IPS DF 19.7 (cell line): Measurements from ENCODE around the gene NOP14.
"Not testable (repeated sequence)": the region's sequence is repeated elsewhere in the genome, so short reads cannot be mapped to it uniquely, and the experiment has no call there.

Experiments
- DNase-seq: peaks from one replicate; pipeline ENCODE4 v3.0.0-alpha.2; 2013; ENCODE audit warnings: low read depth, low spot score

The NOP14 gene

DNA sequence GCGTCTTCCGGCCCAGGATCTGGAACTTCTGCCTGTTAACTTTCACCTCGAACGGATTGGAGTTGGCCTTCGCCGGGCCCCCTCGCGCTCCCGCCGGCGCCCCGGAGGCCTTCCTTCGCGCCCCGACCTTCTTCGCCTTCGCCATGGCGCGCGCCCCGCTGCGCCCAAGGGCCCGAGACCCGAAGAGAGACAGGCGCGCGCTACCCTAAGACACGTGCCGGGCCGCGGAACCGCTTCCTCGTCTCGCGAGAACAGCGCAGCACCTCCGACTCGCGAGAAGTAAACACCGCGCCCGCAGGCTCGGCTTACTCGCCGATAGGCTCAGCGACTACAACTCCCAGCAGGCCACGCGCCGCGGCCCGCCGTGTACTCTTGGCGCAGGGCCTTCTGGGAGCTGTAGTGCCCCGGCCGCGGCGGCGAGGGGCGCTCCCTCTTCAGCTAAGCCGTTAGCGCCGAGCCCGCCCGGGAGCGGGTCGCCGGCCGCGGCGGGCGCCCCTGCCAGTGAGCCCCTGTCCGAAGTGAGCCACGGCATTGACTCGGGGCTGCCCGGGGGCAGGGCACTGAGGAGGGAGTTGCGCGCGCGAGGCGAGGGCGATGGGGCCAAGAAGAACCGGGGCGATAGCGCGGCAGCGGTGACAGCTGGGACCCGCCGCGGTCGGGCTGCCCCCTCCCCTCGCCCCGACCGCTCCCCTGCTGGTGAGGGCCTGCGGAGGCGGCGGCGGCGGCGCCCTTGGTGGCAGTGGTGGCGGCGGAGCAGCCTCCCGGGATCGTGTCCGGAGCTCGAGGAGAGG lies at the start of gene NOP14, which contains the start of gene GRK4:
Gene NOP14, minus strand, starts transcription at position 232 of the 791 bp plus-strand sequence. Its CDS starts 87 bp downstream, at position 145.
Gene GRK4, plus strand, starts transcription at position 397 of the 791 bp plus-strand sequence. CDS start 500 bp downstream, outside the sequence.
- peak; percentile 90 for DNase-seq

DNA sequence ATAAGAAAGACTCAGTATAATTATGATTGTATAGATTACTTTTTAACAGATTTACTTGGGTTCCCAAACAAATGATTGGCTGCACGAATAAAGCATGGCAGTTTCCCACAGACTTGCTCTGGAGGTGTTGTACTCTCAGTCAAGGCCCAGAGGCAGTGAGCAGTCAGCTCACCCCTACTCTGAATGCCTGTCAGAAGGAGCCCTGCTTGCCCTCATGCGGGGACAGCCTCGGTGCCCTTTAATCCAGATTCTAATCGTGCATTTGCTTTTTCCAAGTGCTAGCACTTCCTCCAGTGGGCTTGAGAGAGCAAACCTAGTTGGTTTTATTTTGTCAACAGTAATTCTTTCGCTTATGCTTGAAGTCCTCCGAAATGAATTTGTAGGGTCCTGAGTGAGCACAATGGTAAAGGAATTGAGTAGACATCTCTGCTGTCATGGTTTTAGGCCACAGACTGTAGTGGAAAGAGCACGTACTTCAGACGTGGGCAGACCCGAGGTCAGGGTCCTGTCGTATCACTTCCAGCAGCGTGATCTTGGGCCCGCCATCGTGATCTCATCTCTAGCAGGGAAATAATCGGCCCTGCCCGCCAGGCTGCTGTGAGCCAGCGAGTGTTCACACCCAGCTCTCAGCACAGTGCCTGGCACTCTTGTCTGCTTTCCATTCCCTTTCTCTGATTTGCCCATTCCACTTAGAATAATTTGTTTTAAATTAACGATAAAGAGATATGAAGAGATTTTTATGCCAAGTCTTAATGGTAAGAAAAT lies 48.4 kb upstream of the NOP14 start:
- no peak for DNase-seq

DNA sequence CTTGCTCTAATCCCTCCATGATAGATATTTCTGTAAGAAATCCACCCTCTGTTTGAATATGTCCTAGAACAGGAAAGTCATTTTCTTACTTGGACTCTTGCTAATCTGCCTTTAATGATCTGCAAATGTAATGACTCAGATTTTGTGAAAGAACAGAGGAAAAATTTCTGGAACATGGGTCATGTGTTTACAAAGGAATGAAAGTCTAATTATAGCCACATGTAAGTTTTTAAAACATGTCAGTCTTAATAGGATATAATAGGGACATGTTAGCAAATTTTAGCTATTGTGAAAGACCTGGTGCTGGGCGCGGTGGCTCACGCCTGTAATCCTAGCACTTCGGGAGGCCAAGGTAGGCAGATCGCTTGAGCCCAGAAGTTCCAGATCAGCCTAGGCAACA lies 47.8 kb upstream of the NOP14 start:
- DNase-seq = no peak

DNA sequence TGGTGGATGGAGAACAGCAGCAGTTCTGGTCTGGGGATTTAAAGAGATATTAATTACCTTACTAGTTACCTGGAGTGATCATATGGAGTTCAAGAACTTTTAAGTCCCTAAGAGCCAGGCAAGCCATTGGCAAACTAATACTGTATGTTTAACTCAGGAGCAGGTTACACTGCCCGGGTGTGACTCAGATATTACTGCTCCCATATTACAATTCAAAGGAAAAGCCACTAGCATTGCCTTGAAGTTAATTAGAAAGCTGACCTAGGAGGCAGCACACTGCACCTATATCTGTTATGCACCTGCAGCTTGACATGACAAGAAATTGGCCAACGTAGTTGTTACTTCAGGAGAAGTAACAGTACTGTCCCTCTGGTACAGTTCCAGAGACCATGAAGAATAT lies 47.4 kb upstream of the NOP14 start:
- DNase-seq = no peak

DNA sequence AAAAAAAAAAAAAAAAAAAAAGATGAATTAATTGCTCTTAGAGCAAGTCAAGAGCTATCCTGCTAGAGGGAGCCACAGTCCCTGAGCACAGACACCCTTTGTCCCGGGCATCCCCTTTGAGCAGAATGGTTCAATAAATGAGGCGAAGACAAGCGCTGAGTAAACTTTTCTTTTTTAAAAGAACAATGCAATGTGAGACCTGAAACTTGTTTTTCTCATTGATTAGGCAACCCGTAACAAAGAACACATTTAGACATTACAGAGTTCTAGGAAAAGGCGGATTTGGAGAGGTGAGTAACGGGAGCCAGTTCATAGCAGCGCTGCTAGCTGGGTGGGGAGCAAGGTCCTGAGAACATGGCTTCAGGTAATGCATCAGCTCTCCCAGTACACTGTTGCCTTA lies 46.2 kb upstream of the NOP14 start:
- DNase-seq = no peak

DNA sequence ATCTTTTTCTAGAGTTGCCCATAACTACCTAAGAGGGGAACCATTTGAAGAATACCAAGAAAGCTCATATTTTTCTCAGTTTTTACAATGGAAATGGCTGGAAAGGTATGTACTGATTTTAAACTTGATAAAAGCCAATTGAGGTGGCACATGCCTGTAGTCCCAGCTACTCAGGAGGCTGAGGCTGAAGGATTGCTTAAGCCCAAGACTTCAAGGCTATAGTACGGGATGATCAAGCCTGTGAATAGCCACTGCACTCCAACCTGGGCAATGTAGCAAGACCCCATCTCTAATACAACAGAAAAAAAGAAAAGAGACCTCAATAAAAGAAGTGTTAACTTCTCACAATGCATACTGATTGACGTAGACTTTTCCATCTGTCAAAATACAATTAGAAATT lies 44.5 kb upstream of the NOP14 start:
- DNase-seq = no peak

DNA sequence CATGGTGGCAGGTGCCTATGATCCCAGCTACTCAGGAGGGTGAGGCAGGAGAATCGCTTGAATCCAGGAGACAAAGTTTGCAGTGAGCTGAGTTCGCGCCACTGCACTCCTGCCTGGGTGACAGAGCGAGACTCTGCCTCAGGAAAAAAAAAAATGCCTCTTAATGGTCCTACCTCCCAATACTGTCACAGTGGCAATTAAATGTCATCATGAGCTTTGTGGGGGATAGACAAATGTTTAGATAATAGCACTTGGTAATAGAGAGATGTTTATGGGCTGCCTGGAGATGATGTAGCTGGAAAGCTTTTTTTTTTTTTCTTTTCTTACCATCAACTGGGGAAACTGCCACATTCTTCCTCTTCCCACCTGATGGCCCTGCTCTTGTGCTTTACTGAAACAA lies 33.2 kb upstream of the NOP14 start:
- no peak for DNase-seq

DNA sequence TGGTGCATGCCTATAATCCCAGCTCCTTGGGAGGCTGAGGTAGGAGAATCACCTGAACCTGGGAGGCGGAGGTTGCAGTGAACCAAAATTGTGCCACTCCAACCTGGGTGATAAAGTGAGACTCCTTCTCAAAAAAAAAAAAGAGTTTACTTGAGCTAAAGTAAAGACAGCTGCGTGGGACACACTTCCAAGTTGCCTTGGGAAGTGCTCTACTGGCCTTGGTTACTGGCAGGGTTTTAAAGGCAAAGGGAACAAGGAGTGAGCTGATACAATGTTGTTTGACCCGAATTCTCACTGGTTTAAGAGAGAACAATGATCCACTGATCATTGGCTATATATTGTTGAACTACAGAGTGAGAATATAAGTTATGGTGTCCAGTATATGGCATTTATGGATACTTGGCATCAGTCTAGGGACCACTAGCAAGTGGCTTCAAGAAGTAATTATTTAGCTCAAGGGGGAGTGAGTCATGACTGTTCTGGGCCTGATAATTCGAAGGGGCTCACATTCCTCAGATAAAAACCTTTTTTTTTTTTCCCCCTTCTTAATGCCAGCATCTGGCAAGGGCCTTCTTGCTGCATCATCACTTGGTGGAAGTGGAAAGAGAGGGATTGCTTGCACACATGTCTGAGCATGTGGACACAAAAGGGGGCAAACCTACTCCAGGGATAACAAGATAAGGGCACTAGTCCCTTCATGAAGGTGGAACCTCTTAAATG lies 32.5 kb upstream of the NOP14 start:
- no peak for DNase-seq

DNA sequence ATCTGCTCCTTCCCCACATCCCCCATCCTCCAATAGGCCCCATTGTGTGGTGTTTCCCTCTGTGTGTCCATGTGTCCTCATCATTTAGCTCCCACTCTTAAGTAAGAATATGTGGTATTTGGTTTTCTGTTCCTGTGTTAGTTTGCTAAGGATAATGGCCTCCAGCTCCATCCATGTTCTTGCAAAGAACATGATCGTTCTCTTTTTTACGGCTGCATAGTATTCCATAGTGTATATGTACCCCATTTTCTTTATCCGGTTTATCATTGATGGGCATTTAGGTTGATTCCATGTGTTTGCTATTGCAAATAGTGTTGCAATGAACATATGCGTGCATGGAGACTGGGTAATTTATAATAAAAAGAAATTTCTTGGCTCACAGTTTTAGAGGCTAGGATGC lies 31.7 kb upstream of the NOP14 start:
- DNase-seq = no peak

DNA sequence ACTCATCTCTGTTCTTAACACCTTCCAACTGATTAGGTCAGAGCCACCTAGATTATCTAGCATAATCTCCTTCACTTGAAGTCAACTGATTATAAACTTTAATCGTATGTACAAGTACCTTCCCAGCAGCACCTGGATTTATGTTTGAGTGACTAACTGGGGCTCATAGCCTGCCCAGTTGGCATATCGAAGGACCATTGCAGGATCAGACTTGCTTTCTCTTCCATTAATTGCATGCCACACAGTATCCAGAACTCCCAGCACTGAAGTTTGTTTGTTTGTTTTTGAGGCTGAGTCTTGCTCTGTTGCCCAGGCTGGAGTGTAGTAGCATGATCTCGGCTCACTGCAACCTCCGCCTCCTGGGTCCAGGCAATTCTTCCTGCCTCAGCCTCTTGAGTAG lies 28.0 kb upstream of the NOP14 start:
- DNase-seq = no peak

DNA sequence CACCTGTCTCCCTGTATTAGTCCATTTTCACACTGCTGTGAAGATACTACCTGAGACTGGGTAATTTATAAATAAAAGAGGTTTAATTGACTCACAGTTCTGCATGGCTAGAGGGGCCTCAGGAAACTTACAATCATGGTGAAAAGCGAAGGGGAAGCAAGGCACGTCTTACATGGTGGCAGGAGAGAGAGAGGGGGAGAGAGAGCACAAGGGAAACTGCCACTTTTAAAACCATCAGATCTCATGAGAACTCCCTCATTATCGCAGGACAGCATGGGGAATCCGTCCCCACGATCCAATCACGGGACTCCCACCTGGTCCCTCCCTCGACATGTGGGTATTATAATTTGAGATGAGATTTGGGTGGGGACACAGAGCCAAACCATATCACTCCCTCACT lies 20.5 kb upstream of the NOP14 start:
- DNase-seq = not testable (repeated sequence)

DNA sequence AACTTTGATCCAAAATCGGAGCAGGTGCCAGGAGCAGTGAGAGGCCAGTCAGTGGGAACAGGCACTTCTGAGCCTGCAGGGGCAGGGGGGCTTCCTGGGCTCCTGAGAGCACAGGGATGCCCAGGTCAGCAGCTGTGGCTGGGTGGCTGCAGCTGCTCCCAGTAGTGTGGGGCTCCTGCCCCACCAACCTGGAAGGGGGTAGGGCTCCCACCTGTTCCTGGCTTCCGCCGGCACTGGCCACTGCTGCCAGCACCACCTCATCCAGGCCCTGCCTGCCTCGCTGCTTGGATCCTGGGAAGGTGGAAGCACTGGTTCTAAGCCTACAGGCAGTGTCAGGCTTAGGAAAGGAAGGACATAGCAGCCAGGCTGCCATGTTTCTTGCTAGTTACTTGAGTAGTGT lies 18.8 kb upstream of the NOP14 start:
- DNase-seq = no peak

DNA sequence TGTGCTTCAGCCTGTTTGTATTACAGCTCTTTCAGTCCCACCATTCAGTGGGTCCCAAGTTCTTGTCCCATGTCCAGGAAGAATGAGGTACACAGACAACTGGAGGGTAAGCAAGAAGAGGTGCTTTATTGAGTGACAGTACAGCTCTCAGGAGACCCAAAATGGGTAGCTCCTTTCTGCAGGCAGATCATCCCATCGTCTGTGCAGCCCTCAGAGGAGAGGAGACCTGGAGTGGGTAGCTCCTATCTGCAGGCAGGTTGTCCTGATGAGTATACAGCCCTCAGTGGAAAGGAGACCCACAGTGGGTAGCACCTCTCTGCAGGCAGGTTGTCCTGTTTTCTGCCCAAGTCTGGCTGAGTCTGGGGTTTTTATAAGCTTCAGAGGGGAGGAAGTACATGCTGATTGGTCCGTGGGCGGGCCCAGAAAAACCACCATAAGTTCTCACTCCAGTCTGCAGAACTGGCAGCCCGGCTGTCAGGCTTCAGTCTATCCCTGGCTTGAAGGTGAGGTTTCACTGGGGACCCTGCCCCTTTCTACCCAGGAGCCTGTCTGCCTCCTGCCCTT lies 18.1 kb upstream of the NOP14 start:
- no peak for DNase-seq

DNA sequence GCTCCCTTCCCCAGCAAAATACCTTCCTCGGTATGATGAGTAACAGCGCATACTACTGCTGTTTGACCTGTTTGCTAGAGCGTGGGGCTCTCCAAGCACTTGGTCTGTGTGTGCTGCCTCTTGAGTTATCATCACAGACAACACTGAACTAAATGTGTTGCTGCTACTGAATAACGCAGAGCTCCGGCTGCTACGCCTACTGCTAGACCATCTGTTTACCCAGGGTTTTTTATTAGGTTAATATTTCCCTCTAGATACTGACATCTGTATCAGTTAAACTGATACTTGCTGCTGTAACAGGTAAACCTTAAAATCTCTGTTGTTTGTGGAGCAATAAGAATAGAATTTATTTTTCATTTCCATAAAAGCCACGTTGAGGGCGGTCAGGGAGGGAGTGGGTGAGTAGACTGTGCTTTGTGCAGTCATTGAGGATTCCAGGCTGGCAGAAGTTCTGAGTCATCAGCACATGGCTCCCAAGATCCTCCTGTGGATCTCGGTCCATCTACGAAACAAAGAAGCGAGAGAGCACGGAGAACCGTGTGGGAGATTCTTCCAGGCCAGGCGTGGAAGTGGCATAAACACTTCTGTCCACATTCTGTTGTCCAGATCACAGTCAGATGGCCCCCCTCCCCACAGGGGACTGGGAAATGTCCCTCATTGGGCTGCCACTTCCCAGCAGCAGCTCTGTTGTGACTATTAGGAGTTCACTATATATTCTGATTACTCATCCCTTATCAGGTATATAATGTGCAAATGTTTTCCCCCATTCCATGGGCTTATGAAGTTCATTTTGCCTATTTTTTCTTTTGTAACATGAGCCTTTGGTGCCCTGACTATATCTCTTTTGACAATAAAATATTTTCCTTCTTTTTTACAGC lies 14.2 kb upstream of the NOP14 start:
- no peak for DNase-seq

DNA sequence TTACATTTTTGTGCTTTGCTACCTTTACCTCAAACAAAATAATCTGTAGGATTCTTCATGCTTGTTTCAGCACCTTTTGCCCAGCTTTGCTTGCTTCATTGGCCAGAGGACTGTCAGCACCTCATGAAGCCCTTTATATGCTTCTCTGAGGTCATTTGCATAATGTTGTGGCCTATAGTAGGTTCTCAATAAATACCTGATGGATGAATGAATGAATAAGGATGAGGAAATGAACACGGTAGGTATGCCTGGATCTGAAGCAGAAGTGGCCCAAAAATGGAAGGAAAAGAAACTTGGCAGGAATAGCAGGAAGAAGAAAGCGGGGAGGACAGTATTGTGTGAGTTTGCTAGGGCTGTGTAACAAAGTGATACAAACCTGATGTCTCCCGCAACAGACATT lies 8.1 kb upstream of the NOP14 start:
- DNase-seq = no peak

DNA sequence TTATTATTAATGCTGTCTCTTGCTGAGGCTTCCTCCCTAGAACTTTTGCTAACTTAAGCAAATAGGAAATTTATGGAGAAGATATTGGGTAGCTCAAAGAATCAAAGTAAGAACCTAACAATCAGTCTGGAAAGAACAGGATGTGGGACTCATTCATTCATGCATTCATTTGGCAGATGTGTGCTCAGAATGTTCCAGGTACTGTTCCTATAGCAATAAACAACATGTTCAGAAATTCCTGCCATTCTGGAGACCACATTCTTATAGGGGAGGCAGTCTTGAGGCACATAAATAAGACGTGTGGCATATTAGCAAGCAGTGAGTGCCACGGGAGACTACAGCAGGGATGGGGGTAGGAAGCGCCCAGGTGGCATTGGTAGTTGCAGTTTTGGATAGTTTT lies 5.2 kb upstream of the NOP14 start:
- DNase-seq = no peak

DNA sequence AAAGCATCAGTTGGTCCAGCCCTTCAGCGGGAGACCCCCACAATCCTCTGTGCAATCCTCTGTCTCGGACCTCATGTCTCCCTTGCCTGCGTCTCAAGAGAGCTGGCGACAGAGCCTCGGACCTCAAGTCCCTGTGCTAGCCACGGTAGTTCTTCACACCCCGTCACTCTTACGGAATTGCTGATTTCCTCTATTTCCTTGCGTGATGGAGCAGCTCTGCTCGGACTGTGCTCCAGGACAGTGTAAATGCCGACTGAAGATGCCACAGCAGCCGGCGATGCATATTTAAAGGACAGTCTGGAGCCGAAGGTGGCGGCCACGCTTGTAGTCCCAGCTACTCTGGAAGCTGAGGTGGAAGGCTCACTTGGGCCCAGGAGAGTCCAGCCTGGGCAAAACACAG lies 2.1 kb upstream of the NOP14 start:
- DNase-seq = no peak

DNA sequence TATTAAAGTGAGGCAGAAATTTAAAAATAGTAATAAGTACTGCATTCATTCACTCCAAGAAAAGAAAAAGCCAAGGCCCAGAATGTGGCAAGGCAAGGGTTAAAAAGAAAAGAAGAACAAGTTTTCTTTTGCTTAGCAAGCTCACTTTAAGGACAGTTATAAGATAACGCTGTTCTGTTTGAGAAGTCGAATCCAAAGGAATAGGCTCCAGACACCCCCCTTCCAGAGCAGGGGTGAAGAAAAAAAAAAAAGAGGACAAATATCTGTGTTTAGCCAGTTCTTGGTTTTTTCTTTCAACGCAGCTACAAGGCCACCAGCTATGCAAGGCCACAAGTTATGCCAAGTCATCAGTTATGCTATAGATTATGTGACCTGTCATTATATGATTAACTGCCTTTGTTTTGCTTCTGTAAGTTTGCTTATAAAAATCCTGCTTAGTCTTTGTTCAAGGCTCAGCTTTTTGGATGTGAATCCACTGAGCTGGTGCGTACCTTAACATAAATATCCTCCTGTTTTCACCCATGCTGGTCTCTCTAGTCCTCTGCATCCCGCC lies 1.6 kb upstream of the NOP14 start:
- DNase-seq = no peak

DNA sequence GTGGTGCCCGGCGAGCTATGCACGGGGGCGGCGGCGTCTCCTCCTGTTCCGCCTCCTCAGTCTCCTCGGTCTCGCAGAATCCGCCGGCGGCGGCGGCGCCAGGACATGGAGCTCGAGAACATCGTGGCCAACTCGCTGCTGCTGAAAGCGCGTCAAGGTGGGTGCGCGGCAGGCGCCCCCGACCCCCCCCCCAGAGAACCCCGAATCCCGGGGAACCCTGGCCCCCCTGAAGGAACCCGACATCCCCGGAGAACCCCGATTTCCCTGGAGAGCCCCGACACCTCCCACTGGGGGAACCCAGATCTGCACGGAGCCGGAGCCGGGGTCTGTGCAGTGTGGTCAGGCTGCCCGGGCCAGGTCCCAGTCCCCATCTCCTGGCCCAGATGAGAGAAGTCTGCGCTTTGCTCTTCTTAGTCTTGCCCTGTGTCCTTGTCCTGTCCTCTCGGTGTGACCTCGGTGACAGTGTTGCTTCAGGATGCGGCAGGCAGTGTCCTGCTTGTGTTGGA lies 813 bp upstream of the NOP14 start:
- no peak for DNase-seq

DNA sequence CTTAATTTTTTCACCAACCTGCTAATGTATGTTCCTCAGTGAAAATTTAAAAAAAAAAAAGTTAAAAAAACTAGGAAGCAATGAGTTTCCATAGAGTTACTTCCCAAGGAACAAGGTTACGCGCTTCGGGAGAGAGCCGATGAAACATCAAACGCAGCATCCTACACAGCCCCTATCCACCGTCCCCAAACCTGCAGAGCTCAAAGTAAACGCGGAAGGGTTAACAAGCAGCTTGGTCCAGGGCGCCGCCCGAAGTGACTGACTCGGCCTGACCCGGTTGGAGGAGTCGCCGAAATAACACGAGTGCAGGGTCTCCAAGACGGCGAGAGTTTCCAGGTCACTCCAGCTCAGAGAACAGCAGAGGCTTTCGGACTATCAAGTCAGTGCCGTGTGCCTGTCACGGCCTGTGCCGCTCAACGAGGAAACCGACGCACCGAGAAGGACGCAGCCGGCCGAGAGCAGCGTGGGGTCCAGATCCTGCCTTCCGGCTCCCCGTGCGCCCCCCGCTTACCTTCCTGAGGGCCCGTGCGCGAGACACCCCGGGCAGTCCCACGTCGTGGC lies 512 bp downstream of the NOP14 start:
- DNase-seq = no peak
